CD4-positive, alpha-beta T cell treated with Interleukin-17A for 4 hours (primary cell): ENCODE results near the gene INPP5K.

Experiments used
- DNase-seq: peaks from one replicate; pipeline ENCODE4 v3.0.0-alpha.2; 2020; ENCODE audit warnings: mixed read lengths

INPP5K gene

GRCh38 chr17:1504866-1505265 lies 11.5 kb downstream of the INPP5K start:
- no peak for DNase-seq

DNA sequence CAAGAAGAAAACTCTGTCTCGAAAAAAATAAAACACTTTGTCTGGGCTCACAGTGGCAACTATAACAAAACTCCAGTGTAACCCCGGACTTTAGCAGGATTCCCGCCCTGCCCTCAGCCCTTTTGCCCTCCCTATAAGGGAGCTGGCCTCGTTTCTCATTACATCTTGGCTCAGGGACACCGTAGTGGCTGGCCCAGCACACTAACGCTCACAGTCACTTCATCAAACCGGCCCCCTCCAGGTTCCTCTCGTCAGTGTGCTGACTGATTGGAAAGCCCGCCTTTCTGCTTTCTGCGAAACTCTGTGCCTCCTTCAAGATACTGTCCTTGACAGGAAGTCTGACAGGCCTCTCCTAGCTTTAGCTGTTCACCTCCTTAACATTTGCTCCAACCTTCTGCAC lies 12.7 kb downstream of the INPP5K start:
- DNase-seq: no peak

DNA sequence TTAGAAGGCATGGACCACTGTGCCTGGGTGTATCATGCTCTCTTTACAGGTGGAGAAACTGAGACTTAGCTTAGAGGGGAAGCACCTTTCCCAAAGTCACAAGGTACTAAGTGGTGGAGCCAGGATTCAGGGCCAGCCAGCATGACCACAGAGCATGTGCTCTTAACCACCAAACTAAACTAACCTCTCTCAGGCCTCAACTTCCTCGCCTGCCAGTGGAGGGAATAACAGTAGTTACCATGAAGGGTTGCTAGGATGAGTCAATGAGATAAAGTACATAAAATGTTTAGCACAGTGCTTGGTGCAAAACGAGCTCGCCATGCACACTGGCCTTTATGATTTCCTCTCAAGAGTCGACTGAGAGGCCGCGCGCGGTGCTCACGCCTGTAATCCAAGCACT lies 17.5 kb downstream of the INPP5K start:
- DNase-seq: no peak

DNA sequence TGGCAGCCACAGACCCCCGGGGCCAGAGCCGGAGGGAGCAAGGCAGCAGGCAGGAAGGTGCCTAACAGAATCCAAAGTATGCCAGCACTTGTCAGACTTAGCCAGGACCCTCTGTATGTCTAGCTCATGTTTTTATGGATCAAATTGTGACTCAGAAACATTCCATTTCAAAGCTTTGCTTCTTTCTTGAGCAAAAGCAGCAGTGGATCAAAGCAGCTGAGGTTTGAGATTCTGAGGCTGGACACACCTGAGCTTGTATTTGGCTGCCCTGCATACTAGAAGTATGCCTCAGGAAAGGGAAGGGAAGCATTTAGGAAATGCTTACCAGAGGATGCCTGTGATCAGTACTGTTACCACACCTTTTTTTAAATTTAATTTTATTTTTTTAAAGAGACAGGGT lies 18.2 kb downstream of the INPP5K start:
- no peak for DNase-seq

GRCh38 chr17:1497831-1498230 lies 18.6 kb downstream of the INPP5K start:
- no peak for DNase-seq

GRCh38 chr17:1496869-1497268 lies 19.5 kb downstream of the INPP5K start:
- DNase-seq: no peak

GRCh38 chr17:1495265-1495989 lies 21.0 kb downstream of the INPP5K start:
- no peak for DNase-seq

DNA sequence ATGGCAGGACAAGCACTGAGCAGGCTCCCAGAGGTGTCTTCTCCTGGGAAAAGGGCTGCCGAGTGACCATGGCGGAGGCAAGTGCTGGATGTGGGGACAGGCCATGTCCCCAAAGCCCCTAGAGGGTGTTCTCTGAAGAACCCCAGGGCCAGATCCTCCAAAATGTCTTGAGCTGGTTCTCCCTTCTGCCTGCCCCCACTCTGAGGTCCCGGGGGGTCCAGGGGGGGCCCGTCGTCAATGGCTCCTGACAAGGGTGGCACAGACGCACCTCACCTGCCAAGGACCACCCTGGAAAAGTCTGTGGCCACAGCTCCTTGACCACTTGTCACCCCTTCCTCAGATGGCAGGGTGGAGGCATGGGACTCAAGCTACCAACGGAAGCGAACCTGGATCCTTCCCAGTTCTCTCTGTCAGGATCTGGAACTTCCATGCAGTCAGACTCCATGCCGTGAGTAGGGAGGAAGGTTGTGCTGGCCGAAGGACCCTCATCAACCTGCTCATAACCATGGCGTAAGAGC lies 21.6 kb downstream of the INPP5K start:
- DNase-seq: no peak

GRCh38 chr17:1494203-1494602 lies 22.2 kb downstream of the INPP5K start:
- no peak for DNase-seq

DNA sequence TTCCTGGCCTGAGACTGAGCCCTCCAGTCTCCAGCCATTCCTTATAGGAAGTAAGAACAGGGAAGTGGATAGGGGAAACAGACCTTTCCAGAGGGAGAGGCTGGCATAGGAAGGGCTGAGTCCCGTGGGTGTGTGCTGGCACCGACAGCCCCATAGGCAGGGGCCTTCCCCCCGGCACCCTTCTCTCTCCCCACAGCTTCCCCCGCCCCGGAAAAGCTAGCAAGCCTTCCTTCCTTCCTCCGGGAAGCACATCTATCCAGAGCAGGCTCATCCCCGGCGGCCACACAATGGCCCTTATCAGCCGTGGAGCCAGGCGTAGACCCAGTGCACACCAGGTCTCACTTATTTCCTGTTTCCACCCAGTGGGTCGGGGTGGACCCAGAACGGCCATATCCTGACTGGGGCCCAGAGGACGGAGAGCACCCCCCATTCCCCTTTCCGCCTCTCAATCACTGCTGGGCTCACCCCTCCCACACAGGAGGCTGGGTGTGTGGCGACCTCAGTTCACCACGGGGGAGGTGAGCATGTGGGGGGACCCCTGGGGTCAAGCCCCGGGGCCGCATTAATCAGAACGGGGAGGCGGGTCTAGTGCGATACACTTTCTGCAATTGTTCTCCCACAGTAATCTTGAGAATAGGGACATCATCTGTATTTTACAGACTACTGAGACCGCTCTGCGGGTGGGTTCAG lies 23.0 kb downstream of the INPP5K start:
- DNase-seq: no peak

DNA sequence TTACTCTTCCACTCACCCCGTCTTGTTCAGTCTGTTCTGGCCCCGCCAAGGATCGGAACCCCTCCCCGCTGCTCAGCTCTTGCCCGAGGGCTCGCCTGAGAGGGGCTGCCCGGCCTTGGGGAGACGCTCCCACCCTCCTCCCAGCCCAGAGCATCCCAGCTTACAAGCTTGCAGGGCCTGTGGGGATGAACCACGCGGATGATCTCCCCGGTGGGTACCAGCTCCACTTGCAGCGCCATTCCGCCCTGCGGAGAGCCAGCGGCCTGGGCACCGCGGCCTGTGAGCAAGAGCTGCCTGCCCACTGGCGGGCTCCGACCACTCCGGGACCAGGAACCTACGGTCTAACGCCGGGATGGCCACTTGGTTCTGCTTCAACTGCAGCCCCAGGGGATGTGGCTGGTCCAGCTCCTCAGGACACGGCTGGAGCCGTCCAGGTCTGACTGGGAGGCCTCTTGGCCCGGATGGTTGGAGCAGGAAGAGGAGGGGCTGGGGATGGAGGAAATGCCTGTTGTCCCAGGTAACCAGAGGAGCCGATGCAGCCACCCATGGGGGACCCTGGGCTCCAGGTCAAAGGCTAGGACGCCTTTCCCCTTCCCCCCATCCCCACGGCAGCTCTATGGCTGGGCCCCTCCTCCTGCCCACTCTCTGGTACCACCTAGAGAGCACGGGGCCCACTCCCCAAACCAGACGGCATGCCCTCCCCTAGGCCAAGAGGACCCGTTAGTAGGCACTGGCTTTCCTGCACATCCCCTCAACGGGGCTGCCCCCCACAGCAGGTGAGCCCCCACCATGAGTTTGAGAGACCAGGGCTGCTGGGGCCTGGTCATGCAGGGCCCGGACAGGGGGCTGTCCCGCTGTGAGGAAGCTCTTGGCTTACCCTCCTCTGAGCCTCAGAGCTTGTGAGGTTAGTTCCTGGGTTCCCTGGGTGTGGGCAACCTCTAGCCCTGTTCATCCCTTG lies 23.9 kb downstream of the INPP5K start, which contains the start of gene MYO1C:
Gene MYO1C (minus strand): TSS at position 438 of the 958 bp plus-strand sequence. CDS start 199 bp downstream, at position 239.
- no peak for DNase-seq

DNA sequence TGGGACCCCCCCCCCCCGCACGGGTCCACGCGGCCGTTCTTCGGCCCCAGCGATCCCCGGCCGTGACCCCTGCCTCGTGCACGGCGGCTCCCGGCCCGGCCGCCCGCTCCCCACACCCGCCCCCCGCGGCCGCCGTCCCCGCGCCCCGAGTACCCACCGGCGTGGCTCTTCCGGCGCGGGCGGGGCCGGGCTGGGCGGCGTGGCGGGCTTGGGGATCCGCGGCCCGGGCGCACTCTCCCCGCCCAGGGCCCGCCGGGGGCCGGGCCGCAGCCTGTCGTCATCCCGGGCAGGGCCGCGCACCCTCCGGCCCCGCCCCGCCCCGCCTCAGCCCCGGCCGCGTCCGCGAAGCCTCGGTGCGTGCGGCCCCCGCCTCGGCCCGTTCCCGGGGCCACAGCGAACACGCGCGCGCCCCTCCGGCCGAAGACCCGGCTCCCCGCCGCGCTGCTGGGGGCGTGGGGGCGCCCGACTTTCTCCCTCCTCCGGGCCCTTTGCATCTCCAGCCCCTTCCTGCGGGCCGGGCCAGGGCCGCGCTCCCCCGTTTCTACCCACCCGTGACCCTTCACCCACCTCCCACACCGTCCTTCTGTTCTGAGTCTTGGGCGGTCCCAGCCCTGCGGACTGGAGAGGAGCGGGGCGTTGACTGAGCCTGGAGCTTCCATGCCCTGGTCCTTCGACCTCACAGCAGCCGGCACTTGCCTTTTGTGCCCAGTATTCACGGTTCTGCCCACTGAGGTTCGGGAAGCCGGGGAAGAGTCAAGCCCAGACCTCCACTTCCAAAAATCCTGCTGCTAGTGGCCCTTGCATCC lies 24.8 kb downstream of the INPP5K start:
- peak; percentile 65 for DNase-seq

- peak; percentile 77 for DNase-seq
These were observed 25.6 kb downstream of the INPP5K start for GRCh38 chr17:1490643-1491442.

DNA sequence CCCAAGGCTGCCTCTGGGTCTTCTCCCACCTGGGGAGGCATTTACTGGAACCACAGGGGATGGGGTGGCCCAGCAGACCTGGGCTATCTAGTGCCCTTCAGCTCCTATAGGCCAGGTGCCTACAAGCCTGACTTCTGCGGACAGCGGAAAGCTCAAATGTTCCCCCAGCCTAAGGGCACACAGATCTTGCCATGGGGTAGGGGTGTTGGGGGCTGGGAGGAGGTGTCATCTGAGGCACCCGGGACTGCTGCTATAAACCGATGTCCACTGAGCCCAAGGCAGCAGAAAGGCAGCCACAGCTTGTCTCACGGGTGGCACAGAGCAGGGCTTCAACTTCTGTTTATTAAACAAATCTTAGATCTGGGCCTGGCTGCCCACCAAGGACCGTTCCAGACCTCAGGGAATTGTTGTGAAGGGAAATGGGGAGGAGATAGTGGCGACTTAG lies 27.6 kb downstream of the INPP5K start:
- no peak for DNase-seq

DNA sequence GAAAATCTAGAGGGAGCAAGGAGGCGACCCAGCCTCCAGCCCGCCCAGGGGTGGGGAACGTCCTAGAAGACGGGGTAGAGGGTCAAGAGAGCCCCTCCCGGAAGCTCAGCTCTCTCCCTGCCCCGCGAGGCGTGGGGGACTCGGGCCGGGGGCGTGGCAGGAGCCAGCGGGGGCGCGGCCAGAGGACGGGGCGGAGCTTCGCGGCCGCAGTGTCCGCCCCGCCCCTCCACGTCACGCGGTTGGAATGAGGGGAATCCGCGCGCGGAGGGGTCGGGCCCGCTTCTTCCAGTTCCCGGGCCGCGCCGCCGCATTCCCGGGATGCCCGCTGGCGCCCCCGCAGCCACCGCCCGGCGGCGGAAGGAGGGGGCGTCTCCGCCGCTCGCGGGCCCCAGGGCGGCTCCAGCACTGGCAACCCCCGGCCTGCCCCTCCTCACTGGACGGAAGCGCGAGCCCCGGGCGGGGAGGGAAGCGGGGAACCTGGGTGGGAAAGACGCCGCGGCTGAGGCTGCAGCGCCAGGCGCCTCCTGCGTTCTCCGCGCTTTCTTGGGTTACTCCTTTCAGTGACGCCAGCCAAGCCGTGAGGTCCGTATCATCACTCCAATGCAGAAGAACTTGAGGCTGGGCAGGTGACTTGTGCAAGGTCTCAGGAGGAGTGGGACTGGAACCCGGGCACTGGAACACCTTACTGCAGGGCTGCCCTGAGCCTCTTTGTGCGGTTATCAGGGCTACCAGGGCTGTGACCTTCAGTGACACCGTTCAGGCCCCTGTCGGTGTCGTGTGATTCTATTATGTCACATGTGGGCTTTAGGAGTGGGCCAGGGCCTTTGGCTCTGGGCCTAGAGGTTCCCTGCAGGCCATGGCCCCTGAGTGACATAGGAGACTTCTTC lies 28.2 kb downstream of the INPP5K start:
- peak; percentile 84 for DNase-seq

GRCh38 chr17:1486802-1487695 lies 29.4 kb downstream of the INPP5K start:
- peak; percentile 89 for DNase-seq

DNA sequence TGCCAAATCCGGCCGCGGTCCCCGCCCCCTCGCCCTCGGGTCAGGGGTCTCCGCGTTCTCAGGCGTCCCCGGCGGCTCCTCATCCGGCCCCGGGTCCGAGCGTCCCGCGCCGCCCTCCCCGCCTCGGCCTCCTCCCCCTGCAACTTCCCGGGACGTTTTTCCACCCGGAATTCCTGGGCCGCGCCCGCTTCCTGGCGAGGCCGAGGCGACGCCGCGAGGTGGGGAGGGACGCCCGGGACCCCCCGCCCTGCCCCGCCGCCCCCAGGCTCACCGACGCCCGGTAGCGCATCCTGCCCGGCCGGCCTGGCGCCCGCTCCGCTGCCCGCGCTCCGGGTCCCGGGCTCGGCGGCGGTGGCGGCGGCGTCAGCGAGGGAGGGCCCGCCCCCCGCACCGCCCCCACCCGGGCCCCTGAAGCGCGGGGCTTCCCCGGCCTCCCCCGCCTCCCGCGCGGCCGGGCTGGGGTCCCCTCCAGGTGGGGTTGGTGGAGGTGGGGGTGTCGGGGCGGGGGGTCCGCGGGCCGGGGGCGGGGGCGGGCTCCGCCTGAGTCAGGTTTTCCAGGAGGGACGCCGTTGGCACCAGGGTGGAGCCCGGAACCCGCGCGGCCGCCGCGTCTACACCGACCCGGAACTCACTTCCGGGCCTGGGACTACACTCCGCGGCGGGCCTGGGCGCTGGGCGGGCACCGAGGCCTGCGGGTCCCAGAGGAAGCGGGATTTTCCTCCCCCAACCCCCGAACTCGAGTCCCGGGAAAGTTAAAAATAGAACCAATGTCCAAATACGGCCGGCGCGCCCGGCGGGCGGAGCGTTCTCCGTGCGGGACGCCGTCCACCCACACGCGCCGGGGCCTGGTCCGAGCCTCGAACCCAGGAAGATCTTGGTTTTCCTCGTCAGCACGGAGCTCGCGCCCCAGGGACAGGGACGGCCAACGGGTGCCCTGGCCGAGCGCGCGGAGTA lies 30.7 kb downstream of the INPP5K start:
- DNase-seq: peak; percentile 72
